GM12878 (cell line): ENCODE measurements around the gene NUMB. TPM values are rescaled to one million over a fixed set of nuclear protein-coding genes. Genes with fewer than 3 reads are reported as not detected.
A peak's percentile ranks its signal among the peaks of the same experiment; 100 is the strongest.

Experiments used
- ATAC-seq: fragments of 200-7000 bp; cut with Tn5 transposase; 3 replicates; pipeline ENCODE4 v1.9.1; 2020; ENCODE audit warnings: mild to moderate bottlenecking, moderate library complexity
- BruUV-seq: library from RNA; stranded (reverse); fragments of 400-500 nt; replicated peaks from 2 replicates; lab custom pipeline; 2021; lab: Mats Ljungman, UMichigan
- CTCF ChIA-PET: fragments of 300-600 bp; sonication (Branson Sonifier 250); formaldehyde crosslinking; extraction: SDS; loops from one replicate; lab custom pipeline; 2021; ENCODE audit warnings: inconsistent platforms; lab: Yijun Ruan, JAX
- POLR2A ChIA-PET: fragments of 350-600 bp; formaldehyde crosslinking; extraction: SDS; loops from one replicate; lab custom pipeline; 2021; ENCODE audit warnings: inconsistent platforms; lab: Charles Lee
- RAD21 ChIA-PET: fragments of 300-600 bp; sonication (Branson Sonifier 250); formaldehyde crosslinking; loops from one replicate; lab custom pipeline; 2023; ENCODE audit warnings: antibody characterized with exemption; ENCODE audit not compliant: unreplicated experiment; lab: Charles Lee
- SMC1A ChIA-PET: fragments of 300-600 bp; sonication (Branson Sonifier 250); formaldehyde crosslinking; loops from one replicate; lab custom pipeline; 2023; ENCODE audit not compliant: unreplicated experiment, uncharacterized antibody; lab: Charles Lee
- DNase-seq: peaks from one replicate; pipeline ENCODE4 v3.0.0-alpha.2; 2011; ENCODE audit warnings: low read depth, low spot score
- FAIRE-seq: peaks from 3 replicates; lab custom pipeline; 2011; peaks lifted over from hg19 to GRCh38; lab: Jason Lieb, UNC
- H2AFZ ChIP-seq: 2 replicates; pipeline ENCODE4 v1.6.0; 2011; ENCODE audit warnings: low read depth, low read length, control low read depth; ENCODE audit not compliant: control insufficient read depth
- H3K27ac ChIP-seq: 2 replicates; pipeline ENCODE4 v1.5.1; 2011; ENCODE audit warnings: control low read depth; ENCODE audit not compliant: control insufficient read depth, insufficient read depth
- H3K27me3 ChIP-seq, 2 experiments: replicated peaks in 1 of 2; 2 replicates each; pipeline versions ENCODE4 v1.6.0 to v1.6.1; 2011; ENCODE audit warnings: low read length in 1 of 2; ENCODE audit not compliant: control insufficient read depth in 2 of 2, insufficient read depth in 2 of 2
- H3K36me3 ChIP-seq, 2 experiments: 2 replicates each; pipeline ENCODE4 v1.5.1; 2011; ENCODE audit warnings: low read length in 1 of 2; ENCODE audit not compliant: control insufficient read depth in 2 of 2, insufficient read depth in 2 of 2
- H3K4me1 ChIP-seq: 2 replicates; pipeline ENCODE4 v1.6.1; 2011; ENCODE audit warnings: mild to moderate bottlenecking, low read length, moderate library complexity, mixed read lengths; ENCODE audit not compliant: control insufficient read depth, insufficient read depth
- H3K4me2 ChIP-seq: 2 replicates; pipeline ENCODE4 v1.6.0; 2011; ENCODE audit warnings: control low read depth; ENCODE audit not compliant: control insufficient read depth, insufficient read depth
- H3K4me3 ChIP-seq: fragments of 200-600 bp; sonication (generic); 2 replicates; pipeline ENCODE4 v1.5.1; 2016
- H3K79me2 ChIP-seq: 2 replicates; pipeline ENCODE4 v1.6.0; 2011; ENCODE audit warnings: low read length; ENCODE audit not compliant: control insufficient read depth, insufficient read depth
- H3K9ac ChIP-seq: 2 replicates; pipeline ENCODE4 v1.8.0; 2011; ENCODE audit warnings: low read length, control low read depth, mixed read lengths; ENCODE audit not compliant: control insufficient read depth, insufficient read depth
- H3K9me3 ChIP-seq: replicated peaks from 3 replicates; pipeline ENCODE4 v1.5.1; 2011; ENCODE audit warnings: mild to moderate bottlenecking, low read length; ENCODE audit not compliant: control insufficient read depth, insufficient read depth
- H4K20me1 ChIP-seq: 2 replicates; pipeline ENCODE4 v1.6.0; 2011; ENCODE audit not compliant: control insufficient read depth, insufficient read depth
- CBFB ChIP-seq: IDR thresholded peaks from 2 replicates; pipeline ENCODE4 v1.6.1; 2016; ENCODE audit warnings: antibody characterized with exemption, low read depth
- CREB1 ChIP-seq: IDR thresholded peaks from 2 replicates; pipeline ENCODE4 v1.6.1; 2012; ENCODE audit warnings: low read depth, mild to moderate bottlenecking, inconsistent platforms
- CTCF ChIP-seq, 3 experiments: IDR thresholded peaks in 2 of 3; conservative IDR thresholded peaks in 1 of 3; 2 replicates each; pipeline ENCODE4 v1.5.1; 2011; ENCODE audit warnings: low read depth in 3 of 3, low read length in 3 of 3, mild to moderate bottlenecking in 3 of 3, control low read depth in 2 of 3, moderate library complexity in 2 of 3, inconsistent platforms in 1 of 3, mixed read lengths in 1 of 3; ENCODE audit not compliant: control insufficient read depth in 2 of 3, insufficient read depth in 1 of 3; ENCODE audit errors: extremely low read depth in 1 of 3
- ESRRA ChIP-seq: IDR thresholded peaks from 2 replicates; pipeline ENCODE4 v1.6.1; 2012; ENCODE audit warnings: mild to moderate bottlenecking, low read length, improper control_type of control experiment
- FOXM1 ChIP-seq: IDR thresholded peaks from 2 replicates; pipeline ENCODE4 v1.6.1; 2012; ENCODE audit warnings: low read depth, mild to moderate bottlenecking, inconsistent platforms, low read length, moderate library complexity
- MEF2B ChIP-seq: fragments of 450-650 bp; IDR thresholded peaks from 2 replicates; pipeline ENCODE4 v1.6.1; 2018; ENCODE audit warnings: mild to moderate bottlenecking, moderate library complexity; ENCODE audit not compliant: partially characterized antibody, poor library complexity, severe bottlenecking
- NR2C2 ChIP-seq: IDR thresholded peaks from 2 replicates; pipeline ENCODE4 v1.6.1; 2011; ENCODE audit warnings: borderline replicate concordance, low read depth; ENCODE audit not compliant: control insufficient read depth, insufficient read length
- POLR2A ChIP-seq: IDR thresholded peaks from 2 replicates; pipeline ENCODE4 v1.6.1; 2011; ENCODE audit warnings: low read depth, mild to moderate bottlenecking, low read length
- RELA ChIP-seq: fragments of 450-650 bp; IDR thresholded peaks from 2 replicates; pipeline ENCODE4 v1.8.0; 2014; ENCODE audit warnings: borderline replicate concordance; ENCODE audit not compliant: partially characterized antibody
- SREBF2 ChIP-seq: IDR thresholded peaks from 2 replicates; pipeline ENCODE4 v1.6.1; 2012; ENCODE audit warnings: mild to moderate bottlenecking, low read length
- TARDBP ChIP-seq: IDR thresholded peaks from 2 replicates; pipeline ENCODE4 v1.6.1; 2016; ENCODE audit warnings: borderline replicate concordance
- ZNF207 ChIP-seq: fragments of 450-650 bp; IDR thresholded peaks from 2 replicates; pipeline ENCODE4 v1.6.1; 2014; ENCODE audit warnings: antibody characterized with exemption, mild to moderate bottlenecking, borderline replicate concordance
- WGBS: methylation state at CpG from one replicate; pipeline ENCODE4 v1.1.6; 2016; ENCODE audit warnings: low lambda C conversion rate; ENCODE audit not compliant: insufficient replicate concordance, insufficient coverage; ENCODE audit errors: missing lambda C conversion rate; 5-methylcytosine and 5-hydroxymethylcytosine counted together
- in situ Hi-C: fragments of 300-500 bp; cut with MboI; formaldehyde crosslinking; loops from 9 replicates; pipeline ENCODE4 v1.14.3; 2018; ENCODE audit warnings: mixed read lengths
- intact Hi-C: fragments of 100-400 bp; cut with micrococcal nuclease; formaldehyde crosslinking; loops from one replicate; pipeline ENCODE4 v1.14.2; 2022; ENCODE audit not compliant: unreplicated experiment
- polyA plus RNA-seq, 11 experiments: library from polyadenylated mRNA; depleted of rRNA in 4 of 11; unstranded in 6 of 11; stranded (reverse) in 5 of 11; fragments of >200 nt; fragmentation: Nextera tagmentation in 4 of 11; fragmentation: Illumina TruSeq in 1 of 11; extraction: Ambion mirVana in 4 of 11; extraction: Trizol in 1 of 11; gene quantifications; 1 replicate in 1 of 11; 2 replicates in 10 of 11; pipeline versions ENCODE4 v1.2.1 to v1.2.3, GENCODE V29; 2011 to 2016; ENCODE audit warnings: inconsistent platforms in 2 of 11, missing spikeins in 2 of 11, low read depth in 1 of 11
- total RNA-seq, 4 experiments: library from RNA; depleted of rRNA in 3 of 4; stranded (reverse); fragments of >200 nt in 3 of 4; fragmentation: Illumina TruSeq in 1 of 4; extraction: Trizol in 1 of 4; gene quantifications; 2 replicates each; pipeline versions ENCODE4 v1.2.1 to v1.2.3, GENCODE V29; 2013 to 2021

The NUMB gene
- total and polyA plus RNA-seq, 10 of the 15 experiments (the other 5 are each of a cell fraction or from before 2014, with no cell fraction given) = 22.0 to 147 (median 48.9) TPM

- Histone ChIP-seq H2AFZ (no peak overlapping the region), H3K4me3 (no peak overlapping the region), H3K4me2 (no peak overlapping the region), H3K79me2 (no peaks in the 10 kb centered on the region), H4K20me1 (no peaks in the 10 kb centered on the region), H3K36me3 (peaks cover 15 to 22% of the 10 kb centered on the region in 2 experiments), H3K4me1 (no peaks in the 10 kb centered on the region), H3K27me3 (no peaks in the 10 kb centered on the region), H3K9ac (no peak overlapping the region), H3K27ac (no peak overlapping the region), H3K9me3 (no peaks in the 10 kb centered on the region)
- ChIA-PET SMC1A (interaction anchor here (1.0 to 2.4 kb wide), 4 partner anchors 9 to 190 kb away, joined by 3 to 11 read pairs (median 6); no protein-coding TSS in a partner anchor), POLR2A (interaction anchor here (0.7 to 1.0 kb wide), 2 partner anchors 9 to 15 kb away, joined by 3 to 5 read pairs; no protein-coding TSS in a partner anchor), CTCF (interaction anchor here (2.5 kb wide), 1 partner anchor 8 kb away, joined by 9 read pairs; no protein-coding TSS in a partner anchor), RAD21 (interaction anchor here (1.9 kb wide), 1 partner anchor 100 kb away, joined by 5 read pairs; no protein-coding TSS in a partner anchor)
- WGBS = 98% methylated on average over 5 of the region's 5 CpGs
- in situ Hi-C loops = no loop called here
- FAIRE-seq (no peak), ATAC-seq (no peak), DNase-seq (no peak)
- BruUV-seq = no TSS peak
- intact Hi-C loops = no loop called here
- 0 out of 6 replicates have a peak, but pooled peaks of 1 of the 3 experiments have one; percentile 2 for TF ChIP-seq CTCF (IDR thresholded peaks at IDR 0.05 in 2 of 3, conservative IDR thresholded peaks at IDR 0.05 in 1 of 3; ENCODE audit: control insufficient read depth in 2 of 3, extremely low read depth in 1 of 3, insufficient read depth in 1 of 3, low read depth in 3 of 3, low read length in 3 of 3)
- TF ChIP-seq ZNF207 = no peak
These were observed 177.4 kb downstream of the NUMB start for GRCh38 chr14:73280903-73281302.

GRCh38 chr14:73277376-73277775 is 181.0 kb downstream of the NUMB start:
- CTCF ChIA-PET = interaction anchor here (1.1 kb wide), 1 partner anchor 45 kb away, joined by 3 read pairs; no protein-coding TSS in a partner anchor
- intact Hi-C loops (no loop called here), in situ Hi-C loops (no loop called here)
- Histone ChIP-seq H3K4me3 (no peak overlapping the region), H3K27ac (no peak overlapping the region), H3K79me2 (no peaks in the 10 kb centered on the region), H2AFZ (no peak overlapping the region), H4K20me1 (no peaks in the 10 kb centered on the region), H3K4me1 (no peaks in the 10 kb centered on the region), H3K9ac (no peak overlapping the region), H3K9me3 (no peaks in the 10 kb centered on the region), H3K36me3 (peaks cover 15 to 24% of the 10 kb centered on the region in 2 experiments), H3K27me3 (no peaks in the 10 kb centered on the region), H3K4me2 (no peak overlapping the region)
- BruUV-seq = no TSS peak
- RAD21 ChIA-PET = interaction anchor here (0.6 kb wide), 1 partner anchor 14 kb away, joined by 3 read pairs; no protein-coding TSS in a partner anchor
- FAIRE-seq (no peak), DNase-seq (no peak), ATAC-seq (no peak)
- 66% methylated on average over 2 of the region's 2 CpGs for WGBS
- POLR2A ChIA-PET = no interaction called here
- SMC1A ChIA-PET = interaction anchor here (0.7 to 1.2 kb wide), 2 partner anchors 10 to 235 kb away, joined by 3 read pairs; no protein-coding TSS in a partner anchor
- TF ChIP-seq RELA (no peak), MEF2B (no peak), POLR2A (no peak), CREB1 (no peak), TARDBP (no peak), CBFB (no peak), SREBF2 (no peak), NR2C2 (no peak), ESRRA (no peak), FOXM1 (no peak), CTCF (IDR thresholded peaks at IDR 0.05 in 2 of 3, conservative IDR thresholded peaks at IDR 0.05 in 1 of 3; ENCODE audit: control insufficient read depth in 2 of 3, extremely low read depth in 1 of 3, insufficient read depth in 1 of 3, low read depth in 3 of 3, low read length in 3 of 3) (no peak)
